Measurements from ENCODE around the gene TBC1D9B.
"Not testable (repeated sequence)": the region's sequence is repeated elsewhere in the genome, so short reads cannot be mapped to it uniquely, and the experiment has no call there.

The TBC1D9B gene

GRCh38 chr5:179872828-179873575 lies 34.7 kb downstream of the TBC1D9B start:
- no peaks in the 10 kb centered on the region for H3K9me3 ChIP-seq (ENCODE audit: control insufficient read depth, low read length)
- no peak overlapping the region for H3K23ac ChIP-seq (ENCODE audit: low read length in 2 of 2)
- no peak overlapping the region for H3K4ac ChIP-seq (ENCODE audit: low read depth in 1 of 2, low read length in 2 of 2)
- peaks cover 3% of the 10 kb centered on the region for H3K4me1 ChIP-seq (ENCODE audit: control insufficient read depth, insufficient read depth, low read depth, low read length)
- no peak overlapping the region for H3K14ac ChIP-seq (ENCODE audit: low read length in 2 of 2)
- H2BK15ac ChIP-seq (ENCODE audit: low read depth, poor library complexity, severe bottlenecking), result no peak overlapping the region
- peaks cover 8% of the 10 kb centered on the region for H3K79me1 ChIP-seq (replicated peaks; ENCODE audit: low read length, poor library complexity, severe bottlenecking)
- H3K27ac ChIP-seq (ENCODE audit: low read length, poor library complexity, severe bottlenecking), result no peak overlapping the region
- no peaks in the 10 kb centered on the region for H3K27me3 ChIP-seq (ENCODE audit: control insufficient read depth in 1 of 2, insufficient read depth in 1 of 2, low read length in 2 of 2)
- DNase-seq, result no peak
- 96% methylated on average over 13 of the region's 14 CpGs for WGBS
- no peak overlapping the region for H3K4me2 ChIP-seq (ENCODE audit: low read length, poor library complexity, severe bottlenecking)
- H3K9ac ChIP-seq (ENCODE audit: low read length), result no peak overlapping the region
- H2BK5ac ChIP-seq (ENCODE audit: low read depth, low read length, poor library complexity, severe bottlenecking), result no peak overlapping the region
- H4K91ac ChIP-seq (ENCODE audit: low read length), result no peak overlapping the region
- H3K36me3 ChIP-seq (ENCODE audit: control insufficient read depth in 1 of 2, insufficient read depth in 2 of 2, low read depth in 1 of 2, low read length in 2 of 2), result peaks cover 81 to 89% of the 10 kb centered on the region in 2 experiments
- H2AFZ ChIP-seq (ENCODE audit: low read depth, low read length), result no peak overlapping the region
- no peak overlapping the region for H4K8ac ChIP-seq (ENCODE audit: low read length)
- H2BK12ac ChIP-seq (ENCODE audit: low read length in 2 of 2), result no peak overlapping the region
- no peak overlapping the region for H3K18ac ChIP-seq (ENCODE audit: low read depth in 1 of 2, low read length in 2 of 2)
- H2AK5ac ChIP-seq (ENCODE audit: low read length, severe bottlenecking), result no peak overlapping the region
- no peak overlapping the region for H2BK120ac ChIP-seq (ENCODE audit: low read depth, low read length)
- no peak overlapping the region for H3K4me3 ChIP-seq (ENCODE audit: insufficient read depth in 1 of 2, low read depth in 1 of 2, low read length in 2 of 2)

GRCh38 chr5:179872055-179872827 lies 35.5 kb downstream of the TBC1D9B start:
- no peak overlapping the region for H2BK5ac ChIP-seq (ENCODE audit: low read depth, low read length, poor library complexity, severe bottlenecking)
- no peak overlapping the region for H3K4ac ChIP-seq (ENCODE audit: low read depth in 1 of 2, low read length in 2 of 2)
- H3K36me3 ChIP-seq (ENCODE audit: control insufficient read depth in 1 of 2, insufficient read depth in 2 of 2, low read depth in 1 of 2, low read length in 2 of 2), result peaks cover 86 to 92% of the 10 kb centered on the region in 2 experiments
- no peak overlapping the region for H3K18ac ChIP-seq (ENCODE audit: low read depth in 1 of 2, low read length in 2 of 2)
- peaks cover 8% of the 10 kb centered on the region for H3K79me1 ChIP-seq (replicated peaks; ENCODE audit: low read length, poor library complexity, severe bottlenecking)
- H3K27me3 ChIP-seq (ENCODE audit: control insufficient read depth in 1 of 2, insufficient read depth in 1 of 2, low read length in 2 of 2), result no peaks in the 10 kb centered on the region
- H3K4me3 ChIP-seq (ENCODE audit: insufficient read depth in 1 of 2, low read depth in 1 of 2, low read length in 2 of 2), result no peak overlapping the region
- no peak overlapping the region for H2AFZ ChIP-seq (ENCODE audit: low read depth, low read length)
- H2BK120ac ChIP-seq (ENCODE audit: low read depth, low read length), result no peak overlapping the region
- H3K27ac ChIP-seq (ENCODE audit: low read length, poor library complexity, severe bottlenecking), result no peak overlapping the region
- no peak overlapping the region for H4K8ac ChIP-seq (ENCODE audit: low read length)
- no peak overlapping the region for H3K9ac ChIP-seq (ENCODE audit: low read length)
- WGBS, result 98% methylated on average over 16 of the region's 18 CpGs
- no peak overlapping the region for H4K91ac ChIP-seq (ENCODE audit: low read length)
- no peak for DNase-seq
- no peak overlapping the region for H3K14ac ChIP-seq (ENCODE audit: low read length in 2 of 2)
- no peak overlapping the region for H2BK15ac ChIP-seq (ENCODE audit: low read depth, poor library complexity, severe bottlenecking)
- H3K4me2 ChIP-seq (ENCODE audit: low read length, poor library complexity, severe bottlenecking), result no peak overlapping the region
- no peak overlapping the region for H2AK5ac ChIP-seq (ENCODE audit: low read length, severe bottlenecking)
- H3K9me3 ChIP-seq (ENCODE audit: control insufficient read depth, low read length), result no peaks in the 10 kb centered on the region
- no peak overlapping the region for H3K23ac ChIP-seq (ENCODE audit: low read length in 2 of 2)
- H3K4me1 ChIP-seq (ENCODE audit: control insufficient read depth, insufficient read depth, low read depth, low read length), result peaks cover 8% of the 10 kb centered on the region
- H2BK12ac ChIP-seq (ENCODE audit: low read length in 2 of 2), result no peak overlapping the region

GRCh38 chr5:179871533-179871932 lies 36.2 kb downstream of the TBC1D9B start:
- H3K4ac ChIP-seq (ENCODE audit: low read depth in 1 of 2, low read length in 2 of 2); H2BK5ac ChIP-seq (ENCODE audit: low read depth, low read length, poor library complexity, severe bottlenecking); H2BK120ac ChIP-seq (ENCODE audit: low read depth, low read length); H2AFZ ChIP-seq (ENCODE audit: low read depth, low read length); H3K23ac ChIP-seq (ENCODE audit: low read length in 2 of 2); H3K4me1 ChIP-seq (ENCODE audit: control insufficient read depth, insufficient read depth, low read depth, low read length); H4K91ac ChIP-seq (ENCODE audit: low read length); H3K27ac ChIP-seq (ENCODE audit: low read length, poor library complexity, severe bottlenecking); H3K14ac ChIP-seq (ENCODE audit: low read length in 2 of 2); H3K4me3 ChIP-seq (ENCODE audit: insufficient read depth in 1 of 2, low read depth in 1 of 2, low read length in 2 of 2); H2BK15ac ChIP-seq (ENCODE audit: low read depth, poor library complexity, severe bottlenecking); H3K27me3 ChIP-seq (ENCODE audit: control insufficient read depth in 1 of 2, insufficient read depth in 1 of 2, low read length in 2 of 2); DNase-seq; H3K79me1 ChIP-seq (replicated peaks; ENCODE audit: low read length, poor library complexity, severe bottlenecking); H2AK5ac ChIP-seq (ENCODE audit: low read length, severe bottlenecking); H4K8ac ChIP-seq (ENCODE audit: low read length); H3K9me3 ChIP-seq (ENCODE audit: control insufficient read depth, low read length); H3K18ac ChIP-seq (ENCODE audit: low read depth in 1 of 2, low read length in 2 of 2); H2BK12ac ChIP-seq (ENCODE audit: low read length in 2 of 2); H3K4me2 ChIP-seq (ENCODE audit: low read length, poor library complexity, severe bottlenecking); H3K9ac ChIP-seq (ENCODE audit: low read length): not testable (repeated sequence)
- 99% methylated on average over 10 of the region's 14 CpGs for WGBS
- H3K36me3 ChIP-seq (ENCODE audit: control insufficient read depth in 1 of 2, insufficient read depth in 2 of 2, low read depth in 1 of 2, low read length in 2 of 2), result peaks cover 91 to 94% of the 10 kb centered on the region in 2 experiments

- Histone ChIP-seq H3K27ac (ENCODE audit: low read length, poor library complexity, severe bottlenecking) (no peak overlapping the region), H2AFZ (ENCODE audit: low read depth, low read length) (no peak overlapping the region), H4K8ac (ENCODE audit: low read length) (no peak overlapping the region), H3K4me2 (ENCODE audit: low read length, poor library complexity, severe bottlenecking) (no peak overlapping the region), H3K27me3 (ENCODE audit: control insufficient read depth in 1 of 2, insufficient read depth in 1 of 2, low read length in 2 of 2) (no peaks in the 10 kb centered on the region), H3K18ac (ENCODE audit: low read depth in 1 of 2, low read length in 2 of 2) (no peak overlapping the region), H3K36me3 (ENCODE audit: control insufficient read depth in 1 of 2, insufficient read depth in 2 of 2, low read depth in 1 of 2, low read length in 2 of 2) (peaks cover 92 to 94% of the 10 kb centered on the region in 2 experiments), H3K79me1 (replicated peaks; ENCODE audit: low read length, poor library complexity, severe bottlenecking) (peaks cover 6% of the 10 kb centered on the region), H3K4me3 (ENCODE audit: insufficient read depth in 1 of 2, low read depth in 1 of 2, low read length in 2 of 2) (no peak overlapping the region), H2BK15ac (ENCODE audit: low read depth, poor library complexity, severe bottlenecking) (no peak overlapping the region), H3K23ac (ENCODE audit: low read length in 2 of 2) (no peak overlapping the region), H3K9me3 (ENCODE audit: control insufficient read depth, low read length) (no peaks in the 10 kb centered on the region), H3K14ac (ENCODE audit: low read length in 2 of 2) (no peak overlapping the region), H3K4me1 (ENCODE audit: control insufficient read depth, insufficient read depth, low read depth, low read length) (peaks cover 9% of the 10 kb centered on the region), H3K4ac (ENCODE audit: low read depth in 1 of 2, low read length in 2 of 2) (no peak overlapping the region), H3K9ac (ENCODE audit: low read length) (no peak overlapping the region), H2BK5ac (ENCODE audit: low read depth, low read length, poor library complexity, severe bottlenecking) (no peak overlapping the region), H2BK120ac (ENCODE audit: low read depth, low read length) (no peak overlapping the region), H4K91ac (ENCODE audit: low read length) (no peak overlapping the region), H2BK12ac (ENCODE audit: low read length in 2 of 2) (no peak overlapping the region), H2AK5ac (ENCODE audit: low read length, severe bottlenecking) (no peak overlapping the region)
- no peak for DNase-seq
- 94% methylated on average over 3 of the region's 3 CpGs for WGBS
Observed at GRCh38 chr5:179870952-179871351, 36.7 kb downstream of the TBC1D9B start.
